Effector CD8-positive, alpha-beta T cell (primary cell): ENCODE data around the gene RAB1B.
A peak's percentile ranks its signal among the peaks of the same experiment; 100 is the strongest.
"Not testable (repeated sequence)": the region's sequence is repeated elsewhere in the genome, so short reads cannot be mapped to it uniquely, and the experiment has no call there.

Experiments used
- DNase-seq: peaks from one replicate; lab custom pipeline; 2025; lab: John Stamatoyannopoulos, UW

RAB1B gene

DNA sequence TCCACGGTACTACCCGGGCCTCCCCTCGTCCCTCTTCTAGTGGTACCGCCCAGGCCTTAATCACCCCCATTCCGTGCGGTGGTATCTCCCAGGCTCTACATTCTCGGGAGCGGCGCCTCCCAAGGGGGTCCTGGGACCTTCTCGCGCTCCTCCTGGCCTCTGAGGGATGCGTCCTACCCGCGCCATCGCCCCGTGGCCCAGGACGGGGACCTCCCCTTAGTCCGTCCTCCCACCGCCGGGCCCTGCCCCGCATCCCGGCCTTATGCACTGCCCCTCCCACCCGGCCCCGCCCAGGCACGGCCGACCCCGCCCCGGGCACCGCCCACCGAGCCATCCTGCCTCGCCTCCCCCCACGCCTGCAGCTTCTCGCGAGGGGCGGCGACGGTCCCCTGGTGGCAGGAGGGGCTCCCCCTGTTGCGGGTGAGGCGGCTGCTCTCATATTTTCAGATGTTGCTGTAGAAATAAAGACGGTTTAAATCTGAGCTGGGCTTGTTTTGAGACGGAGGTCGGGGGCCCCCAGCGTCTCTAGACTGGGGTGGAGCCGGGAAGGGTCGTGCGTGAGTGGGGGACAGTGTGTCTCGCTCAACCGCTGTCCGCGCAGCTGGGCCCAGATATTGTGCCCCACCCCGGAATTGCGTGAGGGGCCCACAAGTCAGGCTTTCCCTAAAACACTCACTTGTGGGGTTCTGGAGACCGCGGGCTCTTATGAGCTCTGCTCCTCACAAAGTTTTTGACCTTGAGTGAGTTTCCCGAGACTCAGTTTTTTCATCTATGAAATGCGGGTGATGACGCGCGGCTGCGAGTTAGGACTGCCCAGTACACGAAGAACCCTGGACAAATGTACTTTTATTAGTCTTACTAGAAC is 828 bp upstream of the RAB1B start:
- DNase-seq, result peak; percentile 85

DNA sequence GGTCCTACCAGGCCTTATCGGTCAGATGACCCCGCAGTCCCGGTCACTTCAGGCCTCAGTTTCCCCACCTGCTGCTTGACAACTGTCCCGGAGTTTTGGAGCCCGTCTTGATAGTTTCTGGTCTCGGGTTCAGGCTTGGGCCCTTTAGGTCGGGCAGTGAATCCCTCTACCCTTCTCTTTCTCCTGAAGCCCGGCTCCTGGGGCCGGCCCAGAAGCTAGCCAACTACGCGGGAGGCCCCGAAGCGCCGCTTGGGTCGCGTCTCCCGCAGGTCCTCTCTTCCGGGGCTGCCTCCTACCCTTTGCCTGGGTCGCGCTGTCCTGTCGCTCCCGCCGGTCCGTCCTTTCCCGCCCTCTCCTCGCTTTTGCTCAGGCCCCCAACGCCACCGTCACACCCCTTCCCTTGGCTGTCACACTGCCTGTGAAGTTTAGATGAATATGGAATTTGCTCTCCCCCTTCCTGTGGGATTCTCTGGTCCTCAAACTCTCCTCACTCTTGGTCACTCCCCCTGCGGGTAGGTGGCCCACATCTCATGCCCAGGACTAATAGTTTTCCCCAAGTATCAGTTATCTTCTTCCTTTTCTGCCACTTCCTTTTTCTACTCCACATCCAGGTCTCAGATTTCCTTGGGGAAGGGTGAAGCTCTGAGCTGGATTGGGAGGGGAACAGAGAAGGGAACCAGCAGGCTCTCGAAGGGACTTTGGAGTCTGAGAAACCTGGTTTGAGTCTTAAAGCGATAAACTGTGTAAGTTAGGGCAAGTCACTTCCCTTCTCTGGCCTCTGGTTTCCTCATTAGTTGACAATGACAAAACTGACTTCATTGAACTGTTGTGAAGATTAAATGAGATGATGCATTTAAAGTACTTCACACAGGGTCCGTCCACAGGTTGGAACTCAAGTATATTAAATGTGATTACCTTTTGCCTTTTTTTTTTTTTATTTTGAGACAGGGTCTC is 790 bp downstream of the RAB1B start:
- no peak for DNase-seq

GRCh38 chr11:66271816-66272215 is 3.4 kb downstream of the RAB1B start:
- no peak for DNase-seq

DNA sequence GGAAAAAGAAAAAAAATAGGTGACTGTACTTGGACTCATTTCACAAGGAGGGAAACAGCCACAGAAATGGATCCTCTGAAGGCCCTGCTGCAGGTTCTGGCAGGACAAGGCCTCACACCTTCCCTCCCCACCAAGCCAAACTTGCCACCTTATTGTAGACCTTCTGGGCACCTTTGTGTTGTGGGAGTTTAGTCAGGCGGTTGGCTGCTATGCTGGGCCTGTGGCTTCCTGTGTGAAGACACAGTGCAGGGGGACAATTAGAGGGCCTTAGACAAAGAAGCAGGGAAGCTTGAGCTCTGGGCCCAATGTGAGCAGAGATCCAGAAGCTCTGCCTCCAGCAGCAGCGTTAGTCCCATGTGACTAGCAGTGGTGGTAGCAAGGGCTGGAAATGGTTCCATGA is 4.2 kb downstream of the RAB1B start:
- DNase-seq, result no peak

DNA sequence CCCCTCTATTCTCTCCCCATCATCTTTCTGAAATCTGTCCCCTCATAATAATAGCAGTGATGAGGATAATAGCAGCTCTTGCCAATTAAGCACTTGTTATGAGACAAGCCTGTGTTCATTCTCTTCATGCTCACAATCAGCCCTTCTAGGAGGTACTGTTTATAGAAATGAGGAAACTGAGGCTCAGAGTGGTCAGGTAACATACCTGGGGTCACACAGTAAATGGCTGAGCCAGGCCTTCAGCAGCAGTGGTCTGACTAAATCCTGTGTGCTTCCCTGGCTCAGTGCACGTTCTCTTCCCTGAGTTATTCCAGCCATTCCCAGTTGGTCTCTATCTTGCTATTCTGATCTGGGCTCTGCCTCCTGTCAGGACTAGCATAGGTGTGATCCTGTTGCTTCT is 5.8 kb downstream of the RAB1B start:
- no peak for DNase-seq

GRCh38 chr11:66275396-66275795 is 7.0 kb downstream of the RAB1B start:
- no peak for DNase-seq

GRCh38 chr11:66275984-66276612 is 7.7 kb downstream of the RAB1B start:
- DNase-seq, result no peak

- DNase-seq, result not testable (repeated sequence)
Observed at GRCh38 chr11:66276619-66277018, 8.2 kb downstream of the RAB1B start.

DNA sequence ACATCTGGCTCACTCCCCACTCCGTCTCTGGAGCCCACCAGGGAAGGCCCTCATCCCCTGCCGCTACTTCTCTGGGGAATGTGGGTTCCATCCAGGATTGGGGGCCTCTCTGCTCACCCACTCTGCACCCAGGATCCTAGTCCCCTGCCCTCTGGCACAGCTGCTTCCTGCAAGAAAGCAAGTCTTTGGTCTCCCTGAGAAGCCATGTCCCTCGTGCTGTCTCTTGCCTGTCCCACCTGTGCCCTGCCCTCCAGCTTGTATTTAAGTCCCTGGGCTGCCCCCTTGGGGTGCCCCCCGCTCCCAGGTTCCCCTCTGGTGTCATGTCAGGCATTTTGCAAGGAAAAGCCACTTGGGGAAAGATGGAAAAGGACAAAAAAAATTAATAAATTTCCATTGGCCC is 8.6 kb downstream of the RAB1B start:
- DNase-seq, result not testable (repeated sequence)

DNA sequence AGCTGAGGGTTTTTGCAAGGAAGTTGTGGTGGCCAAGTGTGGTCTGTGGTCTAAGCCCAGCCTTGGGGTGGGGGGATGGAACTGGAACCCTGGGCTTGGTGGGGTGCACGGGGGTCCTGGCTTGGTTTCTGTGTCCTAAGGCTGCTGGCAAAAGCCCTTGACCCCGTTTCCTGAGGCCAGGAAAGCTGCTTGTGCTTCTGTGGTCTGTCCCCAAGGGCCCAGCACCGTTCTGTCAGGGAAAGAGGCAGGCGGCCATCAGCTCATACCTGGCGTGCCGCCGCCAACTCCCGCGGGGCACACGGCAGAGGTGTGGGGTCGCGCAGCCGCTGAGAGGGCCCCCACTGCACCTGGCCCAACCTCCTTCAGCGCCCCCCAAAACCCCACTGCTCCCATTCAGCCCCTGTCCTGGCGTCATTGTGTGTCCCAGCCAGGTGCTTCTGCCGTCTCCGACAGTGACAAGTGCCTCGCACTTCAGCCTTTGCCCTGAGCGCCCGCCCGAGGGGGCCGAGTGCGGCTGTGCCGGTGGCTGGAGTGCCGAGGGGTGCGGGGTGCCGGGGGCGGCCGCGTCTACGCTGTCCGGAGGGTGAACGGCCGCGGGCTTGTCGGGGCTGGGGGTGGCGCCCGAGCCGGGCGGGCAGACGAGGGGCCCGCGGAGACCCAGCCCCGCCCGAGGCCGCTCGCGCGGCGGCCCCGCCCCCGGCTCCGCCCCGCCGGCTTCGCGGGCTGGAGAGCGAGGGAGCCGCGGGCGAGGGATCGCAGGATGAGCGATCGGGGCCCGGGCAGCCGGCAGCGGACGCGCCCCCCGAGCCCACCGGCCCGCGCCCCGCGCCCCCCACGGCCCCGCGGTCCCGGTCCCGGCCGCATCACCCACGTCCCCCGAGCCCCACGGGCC is 9.3 kb downstream of the RAB1B start, which contains the start of gene CNIH2:
TSS of gene CNIH2 (plus strand) at position 705 of the 892 bp plus-strand sequence. CDS start 282 bp downstream, outside the sequence.
- DNase-seq, result peak; percentile 28

DNA sequence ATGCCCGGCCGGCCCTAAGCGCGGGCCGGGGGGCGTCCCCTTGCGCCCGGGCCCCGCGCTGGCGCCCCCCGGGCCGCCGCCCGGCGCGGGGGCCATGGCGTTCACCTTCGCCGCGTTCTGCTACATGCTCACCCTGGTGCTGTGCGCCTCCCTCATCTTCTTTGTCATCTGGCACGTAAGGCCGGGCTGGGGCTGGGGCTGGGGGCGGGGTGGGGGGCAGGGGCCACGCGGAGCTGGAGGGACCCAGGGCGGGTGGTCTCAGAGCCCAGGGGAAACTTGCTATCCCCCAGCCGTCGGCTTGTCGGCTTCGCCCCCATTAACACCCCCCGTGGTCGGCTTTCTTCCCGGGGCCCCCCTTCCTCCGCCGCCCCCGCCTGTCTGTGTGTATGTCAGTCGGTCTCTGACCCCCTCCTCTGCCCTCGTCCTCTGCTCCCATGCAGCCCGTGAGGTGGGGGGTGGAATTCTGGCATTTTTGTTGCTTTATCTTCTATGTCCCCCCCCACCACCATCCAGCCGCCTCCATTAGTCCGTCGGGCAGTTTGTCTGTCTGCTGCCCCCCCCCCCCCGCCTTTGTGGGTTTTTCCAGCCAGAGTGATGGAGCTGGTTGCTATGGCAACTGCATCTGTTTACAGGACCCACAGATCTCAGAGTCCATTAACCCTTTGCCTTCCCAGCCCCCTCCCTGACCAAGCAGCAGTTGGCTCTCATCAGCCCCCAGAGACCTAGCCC is 10.1 kb downstream of the RAB1B start:
- DNase-seq, result peak; percentile 21

DNA sequence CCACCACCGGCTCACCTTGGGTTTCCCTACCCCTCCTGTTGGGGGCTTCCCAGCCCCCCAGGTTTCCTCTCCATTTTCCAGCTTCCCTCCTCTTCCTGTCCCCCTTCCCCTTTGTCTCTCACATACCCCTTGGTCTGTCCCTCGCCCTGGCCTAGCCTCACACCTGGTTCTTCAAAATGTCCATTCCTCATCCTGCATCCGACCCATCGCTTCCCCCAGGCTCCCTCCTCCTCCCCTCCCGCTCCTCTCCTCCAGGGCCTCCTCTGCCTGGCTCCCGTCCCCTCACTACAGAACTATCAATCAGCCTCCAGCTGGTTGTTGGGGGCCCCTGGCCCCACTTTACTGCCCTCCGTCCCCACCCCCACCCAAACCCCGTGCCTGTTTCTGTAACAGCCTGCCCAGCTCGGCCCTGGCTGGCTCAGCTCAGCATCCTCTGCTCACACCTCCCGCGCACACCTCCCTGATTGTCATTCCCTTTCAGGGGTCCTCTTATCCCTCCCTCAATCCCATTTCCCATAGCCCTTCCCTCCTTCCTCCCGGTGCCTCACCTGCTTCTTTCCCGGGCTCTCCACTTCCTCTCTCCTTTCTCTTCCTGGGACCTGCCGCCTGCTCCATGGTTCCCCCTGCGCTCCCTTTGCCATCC is 10.8 kb downstream of the RAB1B start:
- DNase-seq, result no peak

GRCh38 chr11:66280428-66280827 is 12.0 kb downstream of the RAB1B start:
- DNase-seq, result no peak

DNA sequence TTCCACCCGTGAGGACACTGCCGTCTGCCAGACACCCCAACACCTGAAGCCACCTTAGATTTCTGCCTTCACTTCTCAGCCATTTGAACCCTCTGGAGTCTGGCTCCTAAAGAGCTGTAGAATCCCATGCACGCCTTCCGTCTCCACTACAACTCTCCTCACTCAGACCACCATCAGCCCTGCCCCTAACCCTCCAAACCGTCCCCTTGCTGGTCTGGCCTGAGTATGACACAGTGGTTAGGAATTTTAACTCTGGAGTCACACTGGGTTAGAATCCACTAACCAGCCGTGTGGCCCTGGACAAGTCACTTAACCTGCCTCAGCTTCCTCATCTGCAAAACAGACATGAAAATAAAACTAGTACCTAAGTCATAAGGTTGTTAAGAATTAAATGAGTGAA is 12.6 kb downstream of the RAB1B start:
- DNase-seq, result no peak

DNA sequence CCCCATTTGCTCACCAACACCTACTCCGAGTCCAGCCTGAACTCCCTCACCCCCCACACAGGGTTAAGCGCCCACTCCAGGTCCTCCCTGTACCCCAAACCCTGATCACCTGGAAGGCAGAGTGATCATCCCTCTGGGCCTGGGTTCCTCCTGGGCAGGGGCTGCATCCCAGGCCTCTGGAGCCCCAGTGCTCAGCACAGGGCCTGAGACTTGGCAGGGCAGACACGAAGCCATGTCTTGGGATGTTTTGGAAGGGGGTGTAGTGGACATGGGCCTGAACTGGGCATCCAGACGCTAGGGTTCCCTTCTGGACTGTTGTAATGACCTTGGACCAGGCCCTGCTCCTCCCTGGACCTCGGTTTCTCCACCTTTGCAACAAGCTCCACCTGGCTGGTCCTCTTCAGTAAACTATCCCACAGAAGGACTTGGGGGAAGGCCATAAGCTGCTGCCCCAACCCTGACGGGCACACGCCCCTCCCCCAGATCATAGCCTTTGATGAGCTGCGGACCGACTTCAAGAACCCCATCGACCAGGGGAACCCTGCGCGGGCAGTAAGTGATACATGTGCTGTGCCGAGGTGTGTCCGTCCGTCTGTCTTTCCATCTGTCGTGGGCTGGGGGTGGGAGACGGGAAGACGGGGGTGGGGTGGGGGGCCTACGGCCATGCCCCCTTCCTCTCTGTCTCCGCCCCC is 13.5 kb downstream of the RAB1B start:
- no peak for DNase-seq

DNA sequence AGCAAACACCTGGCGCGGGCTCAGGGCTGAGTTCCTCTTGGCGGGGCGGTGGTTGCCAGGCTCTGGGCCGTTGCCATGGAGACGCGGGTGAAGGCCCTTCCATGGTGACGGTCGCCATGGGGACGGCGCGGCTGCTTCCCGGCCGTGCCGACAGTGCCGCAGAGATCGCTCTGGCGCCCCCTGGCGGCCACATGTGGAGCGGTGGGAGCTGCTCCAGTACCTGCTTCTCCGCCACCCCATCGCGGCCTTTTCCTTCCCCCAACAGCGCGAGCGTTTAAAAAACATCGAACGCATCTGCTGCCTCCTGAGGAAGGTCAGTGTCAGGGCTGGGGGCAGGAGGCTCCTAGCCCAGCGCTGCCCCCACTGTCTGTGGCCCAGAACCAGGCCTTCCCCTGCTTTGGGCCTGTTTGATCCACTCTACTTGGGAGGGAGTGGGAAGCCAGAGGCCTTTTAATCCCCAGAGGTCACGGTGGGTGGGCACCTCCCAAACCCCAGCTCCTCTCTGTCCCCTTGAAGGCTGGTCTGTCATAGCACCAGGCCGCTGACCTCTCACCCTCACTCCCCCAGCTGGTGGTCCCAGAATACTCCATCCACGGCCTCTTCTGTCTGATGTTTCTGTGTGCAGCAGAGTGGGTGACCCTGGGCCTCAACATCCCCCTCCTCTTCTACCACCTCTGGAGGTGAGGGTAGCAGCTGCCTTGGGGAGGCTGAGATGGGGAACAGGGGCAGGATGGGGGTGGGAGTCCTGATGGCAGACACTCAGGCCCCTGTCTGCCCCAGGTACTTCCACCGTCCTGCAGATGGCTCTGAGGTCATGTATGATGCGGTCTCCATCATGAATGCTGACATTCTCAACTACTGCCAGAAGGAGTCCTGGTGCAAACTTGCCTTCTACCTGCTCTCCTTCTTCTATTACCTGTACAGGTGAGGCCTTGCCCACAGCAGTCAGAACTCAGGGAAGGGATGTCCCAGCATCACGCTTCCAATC is 14.3 kb downstream of the RAB1B start:
- peak; percentile 99 for DNase-seq

DNA sequence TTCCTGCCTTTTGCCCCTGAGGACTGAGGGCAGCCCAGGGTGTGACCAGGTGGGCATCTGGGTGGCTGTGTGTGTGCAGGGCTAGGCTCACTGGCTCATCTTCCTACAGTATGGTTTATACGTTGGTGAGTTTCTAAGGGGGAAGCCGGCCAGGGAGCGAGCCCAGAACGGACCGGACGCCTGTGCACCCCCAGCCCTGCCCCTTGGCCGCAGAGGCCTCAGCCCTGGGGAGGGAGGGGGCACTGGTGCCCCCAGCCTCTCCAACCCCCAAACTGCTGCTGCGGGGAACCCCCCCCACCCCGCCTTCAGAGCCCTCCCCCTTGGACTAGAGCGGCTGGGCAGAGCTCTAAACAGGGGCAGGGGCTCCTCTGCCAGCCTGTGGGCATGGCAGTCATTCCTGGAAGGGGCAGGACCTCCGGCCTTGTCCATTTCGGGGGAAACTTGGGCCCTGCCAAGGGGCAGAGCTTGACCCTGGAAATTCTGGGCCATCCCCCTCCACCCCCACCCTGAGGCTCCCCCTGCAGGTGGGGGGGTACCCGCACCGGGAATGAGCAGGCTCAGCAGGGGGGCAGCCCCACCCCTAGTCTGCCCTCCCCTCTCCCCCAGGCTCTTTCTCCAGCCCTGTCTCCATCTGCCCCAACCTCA is 15.1 kb downstream of the RAB1B start:
- DNase-seq, result no peak
